Measurements from ENCODE around the gene MICAL3. TPM values are rescaled to one million over a fixed set of nuclear protein-coding genes. Genes with fewer than 3 reads are reported as not detected.
"Not testable (repeated sequence)": the region's sequence is repeated elsewhere in the genome, so short reads cannot be mapped to it uniquely, and the experiment has no call there.

The MICAL3 gene
- polyA plus RNA-seq, 2 of the 4 experiments (the other 2 are of a cell fraction) = 20.5 to 30.1 TPM

GRCh38 chr22:18021431-18021830, 2.9 kb downstream of the MICAL3 start:
- DNase-seq (ENCODE audit: low read depth in 1 of 2, low spot score in 1 of 2) = no peak
- Histone ChIP-seq H3K4me1 (peaks cover 25% of the 10 kb centered on the region), H3K4me3 (no peak overlapping the region), H3K4me2 (no peak overlapping the region), H3K27ac (no peak overlapping the region), H3K9me3 (no peaks in the 10 kb centered on the region)
- ChIA-PET CTCF (interaction anchor here (1.0 to 6.7 kb wide), 2 partner anchors 20 to 55 kb away, joined by 3 to 57 read pairs; partner anchors contain the start of gene PEX26), POLR2A (no interaction called here)
- WGBS (ENCODE audit: missing lambda C conversion rate) = 92% methylated on average over 2 of the region's 2 CpGs
- no peak for TF ChIP-seq NFE2L2 (conservative IDR thresholded peaks at IDR 0.05; ENCODE audit: low read length)
- TF ChIP-seq MAX (IDR thresholded peaks at IDR 0.05) = no peak
- no peak for TF ChIP-seq ZFP36 (IDR thresholded peaks at IDR 0.05; ENCODE audit: borderline replicate concordance, partially characterized antibody)
- TF ChIP-seq POLR2AphosphoS2 (conservative IDR thresholded peaks at IDR 0.05; ENCODE audit: low read length) = no peak
- no peak for TF ChIP-seq NR3C1 (IDR thresholded peaks at IDR 0.05)
- TF ChIP-seq BCL3 (IDR thresholded peaks at IDR 0.05) = no peak
- TF ChIP-seq RAD21 (conservative IDR thresholded peaks at IDR 0.05 in 1 of 2, IDR thresholded peaks at IDR 0.05 in 1 of 2) = no peak
- no peak for TF ChIP-seq HOXB13 (CRISPR knock-in tag; IDR thresholded peaks at IDR 0.05; ENCODE audit: low read depth)
- no peak for TF ChIP-seq MAFK (IDR thresholded peaks at IDR 0.05; ENCODE audit: partially characterized antibody)
- TF ChIP-seq KDM5A (IDR thresholded peaks at IDR 0.05) = no peak
- no peak for TF ChIP-seq CEBPB (IDR thresholded peaks at IDR 0.05)
- no peak for TF ChIP-seq GATA3 (IDR thresholded peaks at IDR 0.05; ENCODE audit: borderline replicate concordance)
- no peak for TF ChIP-seq POLR2A (IDR thresholded peaks at IDR 0.05; ENCODE audit: low read length)
- no peak for TF ChIP-seq FOSB (CRISPR knock-in tag; IDR thresholded peaks at IDR 0.05)
- TF ChIP-seq HDAC2 (IDR thresholded peaks at IDR 0.05) = no peak
- no peak for FAIRE-seq
- no peak for ATAC-seq

GRCh38 chr22:18020743-18021142, 3.6 kb downstream of the MICAL3 start:
- ATAC-seq, POLR2A ChIA-PET: not testable (repeated sequence)

GRCh38 chr22:18013947-18014346, 10.4 kb downstream of the MICAL3 start:
- DNase-seq (ENCODE audit: low read depth in 1 of 2, low spot score in 1 of 2) (no peak), FAIRE-seq (no peak), ATAC-seq (no peak)
- Histone ChIP-seq H3K27ac (no peak overlapping the region; a peak in 1 of 6 replicates), H3K9me3 (no peaks in the 10 kb centered on the region), H3K4me2 (no peak overlapping the region), H3K4me3 (no peak overlapping the region), H3K4me1 (peaks cover 12% of the 10 kb centered on the region)
- ChIA-PET CTCF (interaction anchor here (1.7 to 3.1 kb wide), 3 partner anchors 10 to 62 kb away, joined by 8 to 14 read pairs (median 9); partner anchors contain the start of gene MICAL3), POLR2A (no interaction called here)
- 56% methylated on average over 5 of the region's 5 CpGs for WGBS (ENCODE audit: missing lambda C conversion rate)
- TF ChIP-seq HES2 (IDR thresholded peaks at IDR 0.05) = no peak
- no peak for TF ChIP-seq JUN (IDR thresholded peaks at IDR 0.05)
- no peak for TF ChIP-seq POLR2AphosphoS2 (conservative IDR thresholded peaks at IDR 0.05; ENCODE audit: low read length)
- no peak for TF ChIP-seq PHF8 (IDR thresholded peaks at IDR 0.05; ENCODE audit: borderline replicate concordance, low read depth)
- no peak for TF ChIP-seq FOSL2 (IDR thresholded peaks at IDR 0.05)
- TF ChIP-seq FOSL2 (CRISPR knock-in tag; IDR thresholded peaks at IDR 0.05) = no peak
- TF ChIP-seq ELK1 (IDR thresholded peaks at IDR 0.05; ENCODE audit: low read depth, low read length) = no peak
- TF ChIP-seq JUNB (IDR thresholded peaks at IDR 0.05) = no peak
- TF ChIP-seq MAFK (IDR thresholded peaks at IDR 0.05; ENCODE audit: partially characterized antibody) = no peak
- TF ChIP-seq CEBPB (IDR thresholded peaks at IDR 0.05) = no peak
- TF ChIP-seq RNF2 (IDR thresholded peaks at IDR 0.05; ENCODE audit: borderline replicate concordance, low read depth) = no peak
- no peak for TF ChIP-seq CTCF (IDR thresholded peaks at IDR 0.05)
- TF ChIP-seq NFE2L2 (conservative IDR thresholded peaks at IDR 0.05; ENCODE audit: low read length) = no peak

More at GRCh38 chr22:18020743-18021142, 3.6 kb downstream of the MICAL3 start:
- H3K4me2 ChIP-seq; H3K4me3 ChIP-seq; DNase-seq (ENCODE audit: low read depth in 1 of 2, low spot score in 1 of 2); FAIRE-seq; H3K27ac ChIP-seq; H3K9me3 ChIP-seq; TF ChIP-seq FOSL2 (IDR thresholded peaks at IDR 0.05): not testable (repeated sequence)
- 89% methylated on average over 2 of the region's 2 CpGs for WGBS (ENCODE audit: missing lambda C conversion rate)
- peaks cover 25% of the 10 kb centered on the region for H3K4me1 ChIP-seq
- 0 out of 2 replicates have a peak, but pooled peaks have one; percentile 34 for TF ChIP-seq FOSL2 (CRISPR knock-in tag; IDR thresholded peaks at IDR 0.05)
- CTCF ChIA-PET = interaction anchor here (1.0 to 6.7 kb wide), 2 partner anchors 20 to 56 kb away, joined by 3 to 57 read pairs; partner anchors contain the start of gene PEX26
